ENCODE measurements around the gene C16orf96.

- TF ChIP-seq CTCF (IDR thresholded peaks at IDR 0.05): no peak
- no peak for TF ChIP-seq POLR2A (IDR thresholded peaks at IDR 0.05)
Measured at GRCh38 chr16:4601864-4602186, 45.7 kb downstream of the C16orf96 start.
